GM12872 (cell line): ENCODE data around the gene SPTSSA.

Source experiments
- CTCF ChIP-seq: IDR thresholded peaks from 3 replicates; pipeline ENCODE4 v1.5.1; 2011; ENCODE audit warnings: low read depth, mild to moderate bottlenecking, low read length, moderate library complexity; ENCODE audit not compliant: insufficient read depth

Gene SPTSSA

GRCh38 chr14:34478261-34478660 lies 16.2 kb upstream of the SPTSSA start:
- TF ChIP-seq CTCF = no peak

GRCh38 chr14:34475163-34475562 lies 13.1 kb upstream of the SPTSSA start:
- TF ChIP-seq CTCF = no peak

- TF ChIP-seq CTCF = no peak
Observed at GRCh38 chr14:34474187-34474679, 12.2 kb upstream of the SPTSSA start.

GRCh38 chr14:34472706-34473279 lies 10.8 kb upstream of the SPTSSA start:
- no peak for TF ChIP-seq CTCF

GRCh38 chr14:34470319-34470718 lies 8.3 kb upstream of the SPTSSA start:
- TF ChIP-seq CTCF = no peak

- TF ChIP-seq CTCF = no peak
Observed at GRCh38 chr14:34466691-34467090, 4.7 kb upstream of the SPTSSA start.

- TF ChIP-seq CTCF = no peak
Observed at GRCh38 chr14:34465069-34465859, 3.2 kb upstream of the SPTSSA start.
